NCI-H187 treated with DMSO at 0.1 percent for 48 hours (cell line): ENCODE results near the gene TMEM35B.
"Not testable (repeated sequence)": the region's sequence is repeated elsewhere in the genome, so short reads cannot be mapped to it uniquely, and the experiment has no call there.

Source experiments
- DNase-seq: peaks from one replicate; lab custom pipeline; 2025; lab: John Stamatoyannopoulos, UW

TMEM35B gene

DNA sequence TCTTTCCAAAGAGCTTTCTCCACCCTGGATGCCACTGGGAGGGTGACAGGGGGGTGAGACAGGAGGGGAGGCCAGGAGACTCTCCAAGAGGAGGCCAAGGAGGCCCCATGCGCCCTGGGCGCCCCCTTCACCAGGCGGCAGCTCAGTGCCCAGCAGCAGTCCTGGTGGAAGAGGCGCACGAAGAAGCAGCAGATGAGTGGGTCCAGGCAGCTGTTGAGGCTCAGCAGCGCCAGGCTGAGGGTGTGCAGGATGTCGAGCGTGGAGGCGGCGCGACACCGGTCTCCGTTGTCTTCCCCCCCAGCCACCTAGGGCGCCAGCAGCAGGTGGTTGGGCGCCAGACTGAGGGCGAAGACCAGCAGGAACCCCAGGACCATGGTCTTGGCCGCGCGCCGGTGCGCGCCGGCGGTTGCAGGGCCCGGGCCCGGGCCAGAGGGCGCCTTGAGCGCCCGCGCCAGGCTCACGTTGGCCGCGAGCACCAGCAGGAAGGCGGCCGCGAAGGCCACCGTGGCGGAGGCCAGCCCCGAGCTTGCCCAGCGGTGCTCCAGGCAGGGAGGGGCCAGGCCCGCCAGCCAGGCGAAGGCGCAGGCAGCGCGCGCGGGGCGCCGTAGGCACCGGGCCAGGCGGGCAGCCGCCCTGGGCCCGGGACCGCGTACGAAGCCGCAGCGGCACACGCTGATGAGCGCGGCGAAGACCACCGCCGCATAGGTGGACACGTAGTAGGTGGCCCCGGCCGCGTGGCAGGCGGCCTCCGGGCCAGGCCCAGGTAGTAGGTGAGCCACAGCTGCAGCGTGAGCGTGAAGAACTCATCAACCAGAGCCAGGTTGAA, 8.6 kb downstream of the TMEM35B start:
- DNase-seq = no peak

DNA sequence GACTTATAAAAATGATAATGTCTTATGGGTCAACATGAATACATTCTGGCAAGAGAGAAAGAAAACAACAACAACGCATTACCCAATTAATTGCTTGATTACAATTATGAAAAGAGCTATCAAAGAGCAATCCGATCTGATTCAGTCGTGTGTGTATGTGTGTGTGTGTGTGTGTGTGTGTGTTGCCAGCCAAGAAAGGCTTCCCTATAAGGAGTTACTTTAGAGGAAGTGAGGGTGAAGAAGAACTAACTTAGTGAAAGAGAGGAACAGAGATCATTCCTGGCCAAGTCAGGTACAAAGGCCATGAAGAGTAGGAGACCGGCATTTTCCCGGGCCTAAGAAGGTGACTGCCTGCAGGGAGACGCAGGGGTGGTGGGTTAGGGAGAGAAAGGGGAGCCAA, 9.4 kb downstream of the TMEM35B start:
- DNase-seq = no peak

- no peak for DNase-seq
Measured at GRCh38 chr1:34975338-34975737, 9.8 kb downstream of the TMEM35B start.

GRCh38 chr1:34974626-34975025, 10.5 kb downstream of the TMEM35B start:
- DNase-seq = no peak

GRCh38 chr1:34973326-34973725, 11.8 kb downstream of the TMEM35B start:
- DNase-seq = no peak

GRCh38 chr1:34970829-34971228, 14.3 kb downstream of the TMEM35B start:
- no peak for DNase-seq

- no peak for DNase-seq
Measured at GRCh38 chr1:34970220-34970735, 14.9 kb downstream of the TMEM35B start.

DNA sequence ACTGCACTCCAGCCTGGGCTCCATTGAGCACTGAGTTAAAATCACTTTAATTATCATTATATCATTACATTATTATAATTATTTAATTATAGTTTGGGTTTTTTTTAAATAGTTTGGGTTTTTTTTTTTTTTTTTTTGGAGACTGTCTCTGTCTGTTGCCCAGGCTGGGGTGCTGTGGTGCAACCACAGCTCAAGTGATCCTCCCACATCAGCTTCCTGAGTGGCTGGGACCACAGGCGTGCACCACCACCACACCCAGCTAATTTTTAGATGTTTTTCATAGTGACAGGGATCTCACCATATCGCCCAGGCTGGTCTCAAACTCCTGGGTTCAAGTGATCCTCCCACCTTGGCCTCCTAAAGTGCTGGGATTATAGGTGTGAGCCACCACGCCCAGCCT, 16.9 kb downstream of the TMEM35B start:
- not testable (repeated sequence) for DNase-seq

DNA sequence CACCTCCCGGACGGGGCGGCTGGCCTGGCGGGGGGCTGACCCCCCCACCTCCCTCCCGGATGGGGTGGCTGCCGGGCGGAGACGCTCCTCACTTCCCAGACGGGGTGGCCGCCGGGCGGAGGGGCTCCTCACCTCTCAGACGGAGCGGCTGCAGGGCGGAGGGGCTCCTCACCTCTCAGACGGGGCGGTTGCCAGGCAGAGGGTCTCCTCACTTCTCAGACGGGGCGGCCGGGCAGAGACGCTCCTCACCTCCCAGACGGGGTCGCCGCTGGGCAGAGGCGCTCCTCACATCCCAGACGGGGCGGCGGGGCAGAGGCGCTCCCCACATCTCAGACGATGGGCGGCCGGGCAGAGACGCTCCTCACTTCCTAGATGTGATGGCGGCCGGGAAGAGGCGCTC, 17.5 kb downstream of the TMEM35B start:
- DNase-seq = not testable (repeated sequence)

DNA sequence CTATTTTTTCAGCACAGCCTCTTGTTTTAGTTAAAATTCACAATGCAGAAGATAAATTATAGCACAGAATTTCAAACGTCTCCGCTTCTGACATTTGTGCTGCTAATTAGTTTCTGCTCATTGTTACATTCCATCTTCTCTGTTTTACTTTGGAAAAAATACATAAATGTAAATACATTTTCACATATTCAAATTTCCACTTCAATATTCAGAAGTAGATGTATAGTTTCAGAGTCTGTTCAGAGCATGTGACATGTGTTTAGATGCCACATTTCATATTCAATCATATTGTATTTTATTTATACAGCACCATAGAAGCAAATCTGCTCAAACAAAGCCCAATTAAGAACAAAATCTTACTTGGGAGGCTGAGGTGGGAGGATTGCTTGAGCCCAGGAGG, 19.6 kb downstream of the TMEM35B start:
- DNase-seq = no peak

DNA sequence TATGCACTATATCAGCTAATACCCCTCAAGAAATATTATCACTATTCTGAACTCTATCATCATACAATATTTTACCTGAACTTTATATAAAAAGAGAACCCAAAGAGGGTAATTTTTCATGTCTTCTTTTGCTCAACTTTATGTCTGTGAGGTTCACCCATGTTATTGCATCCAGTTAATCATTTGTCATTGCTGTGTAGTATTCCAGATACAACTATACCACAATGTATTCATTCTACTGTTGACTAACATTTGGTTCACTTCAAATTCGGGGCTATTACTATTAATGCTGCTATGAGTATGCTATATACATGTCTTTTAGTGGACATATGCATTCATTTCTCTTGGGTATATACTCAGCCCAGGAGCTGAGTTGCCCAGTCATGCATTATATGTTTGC, 34.7 kb downstream of the TMEM35B start:
- no peak for DNase-seq

- DNase-seq = not testable (repeated sequence)
Measured at GRCh38 chr1:34948739-34949138, 36.4 kb downstream of the TMEM35B start.

GRCh38 chr1:34947641-34948314, 37.4 kb downstream of the TMEM35B start:
- not testable (repeated sequence) for DNase-seq

- DNase-seq = no peak
Measured at GRCh38 chr1:34946211-34946610, 38.9 kb downstream of the TMEM35B start.

GRCh38 chr1:34941798-34942197, 43.3 kb downstream of the TMEM35B start:
- not testable (repeated sequence) for DNase-seq
